ENCODE results near the gene ALPK3.
"Not testable (repeated sequence)": the region's sequence is repeated elsewhere in the genome, so short reads cannot be mapped to it uniquely, and the experiment has no call there.

The ALPK3 gene

DNA sequence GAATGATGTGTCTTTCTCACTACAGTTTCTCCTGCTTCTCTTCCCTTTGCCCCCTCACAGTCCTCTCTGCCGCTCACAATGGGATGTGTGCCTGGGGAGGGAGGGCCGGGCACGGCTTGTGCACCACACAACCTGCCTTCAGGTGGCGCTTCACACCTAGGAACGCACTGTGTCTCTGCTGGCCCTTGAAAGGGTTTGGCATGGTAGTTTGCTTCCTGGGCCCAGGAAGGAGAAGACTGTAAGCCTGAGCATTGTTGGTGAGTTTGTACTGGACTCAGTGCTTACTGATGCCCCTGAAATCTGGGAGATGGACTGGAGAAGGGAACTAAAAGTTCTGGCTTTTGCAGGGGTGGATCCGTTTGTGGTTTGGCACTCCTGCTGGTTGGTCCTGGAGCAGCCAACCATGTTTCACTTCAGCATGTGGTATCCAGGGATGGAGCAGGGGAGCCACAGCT is 9.2 kb downstream of the ALPK3 start:
- no peak for DNase-seq

- no peak for DNase-seq
These were observed 10.1 kb downstream of the ALPK3 start for GRCh38 chr15:84827246-84827645.

DNA sequence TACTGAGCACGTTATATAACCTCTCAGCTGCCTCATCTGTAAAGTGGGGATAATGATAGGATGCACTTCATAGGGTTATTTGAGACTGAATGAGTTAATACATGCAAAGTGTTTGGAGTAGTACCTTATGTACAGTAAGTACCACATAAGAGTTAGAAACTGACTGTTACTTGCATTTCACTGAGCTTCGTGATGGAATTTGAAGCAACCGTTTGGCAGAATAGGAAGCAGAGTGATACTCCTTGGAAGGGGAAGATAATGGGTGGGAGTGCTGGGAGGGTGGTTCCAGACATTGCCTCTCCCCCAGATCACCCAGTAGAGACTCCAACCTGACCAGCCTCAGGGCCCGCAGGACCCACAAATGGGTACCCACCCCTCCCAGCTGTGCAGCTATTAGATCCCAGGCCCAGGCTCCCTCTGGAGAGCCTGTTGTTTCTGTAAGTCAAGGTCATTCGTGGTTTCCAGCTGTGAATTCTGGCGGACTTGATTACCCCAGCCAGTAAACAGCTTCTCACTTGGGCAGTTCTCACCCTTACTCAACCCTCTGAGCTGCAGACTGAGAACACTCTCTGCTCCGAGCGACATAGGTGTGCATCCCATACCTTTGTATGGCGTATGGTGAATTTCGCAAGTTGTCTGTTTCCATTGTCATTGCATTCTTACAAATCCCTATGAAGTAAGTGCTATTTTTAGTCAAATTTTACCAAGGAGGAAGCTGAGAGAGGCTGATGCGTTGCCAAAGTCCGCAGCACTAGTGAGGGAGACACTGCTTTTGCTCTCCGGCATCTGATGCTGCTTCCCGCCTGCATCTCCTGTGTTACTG is 11.1 kb downstream of the ALPK3 start:
- DNase-seq: no peak

DNA sequence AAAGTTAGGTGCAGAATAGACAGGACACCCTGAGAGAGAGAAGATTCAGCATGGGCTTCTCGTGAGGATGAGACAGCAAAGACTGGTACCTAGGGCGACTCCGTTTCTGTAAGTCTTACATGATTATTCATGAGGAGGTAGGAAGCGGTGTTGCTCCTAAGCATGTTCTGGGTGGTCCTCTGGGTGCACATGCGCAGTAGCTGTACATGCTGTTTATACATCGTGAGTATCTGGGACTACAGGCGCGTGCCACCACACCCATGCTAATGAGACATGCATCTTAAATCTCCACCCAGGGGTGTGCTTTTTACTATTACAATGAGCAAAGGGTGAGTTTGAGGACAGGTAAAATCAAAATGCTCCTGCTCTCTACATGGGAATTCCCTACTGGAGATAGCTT is 12.3 kb downstream of the ALPK3 start:
- no peak for DNase-seq

DNA sequence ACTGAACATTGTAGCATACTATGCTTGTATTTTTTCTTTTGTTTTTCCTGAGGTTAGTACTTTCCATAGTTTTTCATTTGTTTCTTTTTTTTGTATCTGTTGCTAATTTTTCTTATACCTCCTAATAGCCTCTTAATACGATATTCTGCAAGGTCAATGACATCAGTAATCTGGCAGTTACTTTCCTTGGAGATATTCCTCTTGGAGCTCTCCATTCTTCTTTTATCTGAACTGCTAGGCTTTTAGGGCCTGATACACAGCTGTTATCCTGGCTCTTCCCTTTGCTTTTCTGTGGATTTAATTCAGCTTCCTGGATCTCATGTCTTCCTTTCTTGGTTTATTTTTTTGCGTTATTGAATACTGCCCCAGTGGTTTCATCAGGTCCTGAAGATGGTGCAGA is 12.9 kb downstream of the ALPK3 start:
- no peak for DNase-seq

- no peak for DNase-seq
These were observed 13.9 kb downstream of the ALPK3 start for GRCh38 chr15:84831028-84831427.

DNA sequence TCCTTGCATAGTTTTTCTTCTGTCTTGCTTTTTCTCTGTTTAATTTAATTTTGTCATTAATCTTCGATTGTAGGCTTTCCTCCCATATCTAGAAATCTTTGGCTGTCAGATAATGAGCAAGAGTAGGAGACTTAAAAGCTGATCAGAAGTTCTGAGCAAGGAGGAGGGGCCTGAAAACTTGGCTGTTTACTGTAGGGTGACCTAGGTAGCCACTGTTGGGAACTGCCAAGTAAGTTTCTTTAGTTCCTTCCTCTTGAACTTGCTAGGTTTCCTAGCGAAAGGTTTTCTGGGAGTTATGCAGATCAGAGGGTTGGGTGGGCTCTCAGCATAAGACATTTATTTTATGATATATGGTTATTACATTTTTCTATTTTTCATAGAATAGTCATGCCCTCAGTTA is 14.5 kb downstream of the ALPK3 start:
- no peak for DNase-seq

GRCh38 chr15:84832448-84833040 is 15.4 kb downstream of the ALPK3 start:
- no peak for DNase-seq

DNA sequence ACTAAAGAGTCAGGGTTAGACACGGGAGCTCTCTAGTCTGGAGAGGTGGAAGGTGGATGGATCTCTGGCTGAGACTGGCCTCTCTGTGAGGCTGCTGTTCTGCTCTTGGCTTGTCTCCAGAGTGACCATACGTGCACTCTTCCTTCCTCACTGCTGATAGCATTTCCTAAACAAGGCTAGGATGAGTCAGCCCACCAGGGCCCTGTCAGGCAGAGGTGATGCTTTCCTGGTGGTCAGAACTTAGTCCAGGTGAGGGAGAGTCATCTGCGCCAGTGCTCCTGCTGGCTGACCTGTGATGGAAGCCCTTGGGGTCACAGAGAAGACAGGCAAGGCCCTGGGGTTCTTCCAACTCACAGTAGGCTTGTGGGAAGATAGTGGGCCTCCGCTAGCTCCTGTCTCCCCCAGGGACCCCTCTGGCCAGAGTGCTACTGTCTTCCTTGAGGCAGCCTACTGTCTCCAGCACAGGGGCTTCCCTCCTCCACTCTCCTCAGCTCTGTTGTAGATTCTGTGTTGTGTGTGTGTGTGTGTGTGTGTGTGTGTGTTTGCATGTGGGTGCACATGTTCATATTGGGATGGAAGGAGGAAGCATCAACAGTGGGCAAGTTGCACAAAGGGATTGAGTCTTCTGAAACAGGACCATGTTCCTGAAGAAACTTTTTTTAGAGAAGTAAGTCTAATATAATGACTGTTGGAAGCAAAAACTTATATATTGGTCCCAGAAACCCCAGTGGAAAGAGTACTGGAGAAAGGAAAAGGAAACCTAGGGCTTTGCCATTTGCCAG is 16.5 kb downstream of the ALPK3 start:
- DNase-seq: no peak

- DNase-seq: no peak
These were observed 17.2 kb downstream of the ALPK3 start for GRCh38 chr15:84834229-84834955.

- no peak for DNase-seq
These were observed 17.8 kb downstream of the ALPK3 start for GRCh38 chr15:84834969-84835368.

DNA sequence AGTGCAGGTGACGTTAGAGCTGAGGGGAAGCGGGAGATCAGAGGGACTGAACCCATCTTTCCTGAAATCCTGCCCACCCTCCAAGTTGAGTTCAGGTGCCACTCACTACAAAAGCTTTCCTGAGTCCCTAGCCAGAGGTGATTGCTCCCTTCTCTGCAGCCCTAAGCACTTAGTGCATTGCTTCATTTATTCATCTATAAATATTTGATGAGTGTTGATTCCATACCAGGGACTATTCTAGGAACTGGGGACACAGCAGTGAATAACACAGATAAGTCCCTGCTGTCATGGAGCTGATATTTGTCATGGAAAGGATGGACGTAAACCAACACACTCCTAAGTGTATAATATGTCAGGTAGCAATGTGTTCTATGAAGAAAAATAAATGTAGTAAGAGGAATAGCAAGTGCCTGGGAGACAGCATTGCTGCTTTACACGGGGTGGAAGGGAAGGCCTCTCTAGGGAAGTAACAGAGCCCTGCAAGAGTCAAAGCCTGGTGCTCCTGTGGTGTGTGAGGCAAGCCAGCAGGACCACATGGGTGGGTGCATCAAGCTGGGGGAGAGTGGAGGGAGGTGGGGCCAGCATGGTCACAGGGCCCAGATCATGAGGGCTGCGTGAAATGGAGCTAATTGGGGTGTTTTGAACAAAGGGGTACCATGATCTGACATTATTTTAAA is 18.6 kb downstream of the ALPK3 start:
- DNase-seq: no peak

- no peak for DNase-seq
These were observed 19.7 kb downstream of the ALPK3 start for GRCh38 chr15:84836844-84837243.

DNA sequence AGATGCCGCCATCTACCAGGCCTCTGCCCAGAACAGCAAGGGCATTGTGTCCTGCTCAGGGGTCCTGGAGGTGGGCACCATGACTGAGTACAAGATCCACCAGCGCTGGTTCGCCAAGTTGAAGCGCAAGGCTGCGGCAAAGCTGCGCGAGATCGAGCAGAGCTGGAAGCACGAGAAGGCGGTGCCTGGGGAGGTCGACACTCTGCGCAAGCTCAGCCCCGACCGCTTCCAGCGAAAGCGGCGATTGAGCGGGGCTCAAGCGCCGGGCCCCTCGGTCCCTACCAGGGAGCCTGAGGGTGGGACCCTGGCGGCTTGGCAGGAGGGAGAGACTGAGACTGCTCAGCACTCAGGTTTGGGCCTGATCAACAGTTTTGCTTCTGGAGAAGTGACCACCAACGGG is 22.6 kb downstream of the ALPK3 start:
- DNase-seq: no peak

- no peak for DNase-seq
These were observed 23.1 kb downstream of the ALPK3 start for GRCh38 chr15:84840255-84840654.

- DNase-seq: no peak
These were observed 23.7 kb downstream of the ALPK3 start for GRCh38 chr15:84840741-84841429.

- no peak for DNase-seq
These were observed 25.6 kb downstream of the ALPK3 start for GRCh38 chr15:84842781-84843180.

- no peak for DNase-seq
These were observed 27.8 kb downstream of the ALPK3 start for GRCh38 chr15:84844964-84845363.

GRCh38 chr15:84845631-84846030 is 28.5 kb downstream of the ALPK3 start:
- not testable (repeated sequence) for DNase-seq

DNA sequence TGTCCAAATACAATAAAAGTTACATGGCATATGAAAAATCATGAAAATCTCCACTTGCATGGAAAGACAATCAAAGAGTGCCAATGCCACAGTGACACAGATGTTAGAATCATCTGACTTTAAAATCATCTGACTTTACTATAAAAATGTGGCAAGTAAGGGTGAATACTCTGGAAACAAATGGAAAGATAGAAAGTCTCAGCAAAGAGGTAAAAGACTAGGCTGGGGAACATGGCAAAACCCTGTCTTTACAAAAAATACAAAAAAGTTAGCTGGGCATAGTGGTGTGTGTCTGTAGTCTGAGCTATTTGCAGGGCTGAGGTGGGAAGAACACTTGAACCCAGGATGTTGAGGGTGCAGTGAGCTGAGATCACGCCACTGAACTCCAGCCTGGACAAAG is 29.1 kb downstream of the ALPK3 start:
- DNase-seq: no peak

- DNase-seq: no peak
These were observed 30.2 kb downstream of the ALPK3 start for GRCh38 chr15:84847382-84847781.

- DNase-seq: no peak
These were observed 35.1 kb downstream of the ALPK3 start for GRCh38 chr15:84852212-84852611.

Data from NCI-H1694 (cell line).